Activated T-helper 1 cell treated with anti-CD3 and anti-CD28 coated beads, Interleukin-2, amount 50 U/mL, for 16 hours (primary cell): ENCODE results near the gene SEPTIN1.

Source experiments
- DNase-seq, 2 donors: peaks; one replicate each; pipeline ENCODE4 v3.0.0-alpha.2; 2020; ENCODE audit warnings: low read depth in 1 of 2, low spot score in 1 of 2

The SEPTIN1 gene

DNA sequence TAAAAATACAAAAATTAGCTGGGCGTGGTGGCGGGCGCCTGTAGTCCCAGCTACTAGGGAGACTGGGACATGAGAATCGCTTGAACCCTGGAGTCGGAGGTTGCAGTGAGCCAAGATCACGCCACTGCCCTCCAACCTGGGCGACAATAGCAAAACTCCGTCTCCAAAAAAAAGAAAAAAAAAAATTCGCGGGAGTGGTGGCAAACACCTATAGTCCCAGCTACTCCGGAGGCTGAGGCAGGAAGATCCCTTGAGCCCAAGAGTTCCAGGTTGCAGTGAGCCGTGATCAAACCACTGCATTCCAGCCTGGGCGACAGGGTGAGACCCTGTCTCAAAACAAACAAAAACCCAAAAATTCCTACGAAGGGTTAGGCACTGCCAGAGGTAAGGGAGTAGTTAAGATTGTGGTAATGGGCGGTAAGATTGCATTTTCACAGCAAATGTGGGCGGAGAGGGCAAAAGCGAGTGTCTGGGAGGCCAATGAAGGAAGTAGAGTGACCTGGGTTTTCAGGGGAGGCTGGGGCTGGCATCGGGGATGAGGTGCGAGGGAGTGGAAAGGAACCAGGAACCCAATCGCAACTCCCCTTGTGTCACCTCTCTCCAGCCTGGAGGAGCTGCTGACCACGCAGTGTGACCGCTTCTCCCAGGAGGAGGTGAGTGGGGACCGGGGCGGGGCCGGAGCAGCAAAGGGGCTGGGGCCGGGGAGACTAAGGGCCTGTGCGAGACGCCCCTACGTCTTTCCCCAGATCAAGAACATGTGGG lies 5.1 kb downstream of the SEPTIN1 start:
- no peak for DNase-seq

- no peak for DNase-seq
These were observed 5.9 kb downstream of the SEPTIN1 start for GRCh38 chr16:30376461-30376902.

DNA sequence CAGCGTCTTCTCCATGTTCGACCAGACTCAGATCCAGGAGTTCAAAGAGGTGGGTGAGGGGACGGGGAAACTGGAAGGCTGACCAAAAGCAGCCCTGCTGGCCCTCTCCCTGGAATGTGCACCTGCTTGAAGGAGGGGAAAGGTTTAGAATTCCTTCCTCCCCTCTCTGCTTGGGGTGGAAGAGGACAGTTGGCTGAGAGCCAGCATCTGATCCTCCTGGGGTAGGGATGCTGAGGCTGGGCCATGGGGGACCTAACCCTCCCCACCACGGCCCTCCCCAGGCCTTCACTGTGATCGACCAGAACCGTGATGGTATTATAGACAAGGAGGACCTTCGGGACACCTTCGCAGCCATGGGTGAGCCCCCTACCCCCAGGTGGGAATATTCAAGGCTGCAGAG lies 6.5 kb downstream of the SEPTIN1 start:
- no peak for DNase-seq

GRCh38 chr16:30374538-30374937 lies 7.8 kb downstream of the SEPTIN1 start, which contains the start of gene MYL11:
Gene MYL11 (plus strand): TSS chr16:30374802. CDS start chr16:30374858, 56 bp downstream.
- DNase-seq = no peak

GRCh38 chr16:30372725-30373124 lies 9.6 kb downstream of the SEPTIN1 start:
- no peak for DNase-seq

GRCh38 chr16:30372038-30372712 lies 10.2 kb downstream of the SEPTIN1 start:
- no peak for DNase-seq

- DNase-seq = no peak
These were observed 11.0 kb downstream of the SEPTIN1 start for GRCh38 chr16:30371248-30371816.

GRCh38 chr16:30370456-30371247 lies 11.7 kb downstream of the SEPTIN1 start, which contains the start of gene TBC1D10B:
Gene TBC1D10B (minus strand): TSS chr16:30370494. CDS start chr16:30370183, 311 bp downstream.
- DNase-seq = peak; percentile 96 to 97

DNA sequence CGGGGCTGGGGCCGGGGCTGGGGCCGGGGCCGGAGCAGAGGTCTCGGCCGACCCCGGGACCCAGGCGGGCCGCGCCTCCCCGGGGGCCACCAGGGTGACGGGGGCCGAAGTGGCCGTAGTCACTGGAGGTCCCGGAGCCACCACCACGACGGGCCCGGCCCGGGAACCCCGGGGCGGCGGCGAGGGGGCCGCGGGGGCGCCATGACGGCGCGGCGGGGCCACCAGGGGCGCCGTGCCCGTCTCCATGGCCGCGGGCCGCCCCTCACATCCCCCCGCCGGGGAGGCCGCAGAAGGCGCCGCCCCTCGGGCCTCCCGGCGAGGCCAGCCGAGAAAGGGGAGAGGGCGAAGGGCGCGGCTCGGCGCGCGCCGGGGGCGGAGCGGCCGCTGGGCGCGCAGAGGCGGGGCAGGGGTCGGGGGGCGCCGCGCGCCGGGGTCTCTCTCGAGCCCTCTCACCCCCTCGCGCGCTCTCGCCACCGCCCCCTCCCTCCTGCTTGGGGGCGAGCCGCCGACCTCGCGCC lies 12.4 kb downstream of the SEPTIN1 start:
- no peak for DNase-seq

DNA sequence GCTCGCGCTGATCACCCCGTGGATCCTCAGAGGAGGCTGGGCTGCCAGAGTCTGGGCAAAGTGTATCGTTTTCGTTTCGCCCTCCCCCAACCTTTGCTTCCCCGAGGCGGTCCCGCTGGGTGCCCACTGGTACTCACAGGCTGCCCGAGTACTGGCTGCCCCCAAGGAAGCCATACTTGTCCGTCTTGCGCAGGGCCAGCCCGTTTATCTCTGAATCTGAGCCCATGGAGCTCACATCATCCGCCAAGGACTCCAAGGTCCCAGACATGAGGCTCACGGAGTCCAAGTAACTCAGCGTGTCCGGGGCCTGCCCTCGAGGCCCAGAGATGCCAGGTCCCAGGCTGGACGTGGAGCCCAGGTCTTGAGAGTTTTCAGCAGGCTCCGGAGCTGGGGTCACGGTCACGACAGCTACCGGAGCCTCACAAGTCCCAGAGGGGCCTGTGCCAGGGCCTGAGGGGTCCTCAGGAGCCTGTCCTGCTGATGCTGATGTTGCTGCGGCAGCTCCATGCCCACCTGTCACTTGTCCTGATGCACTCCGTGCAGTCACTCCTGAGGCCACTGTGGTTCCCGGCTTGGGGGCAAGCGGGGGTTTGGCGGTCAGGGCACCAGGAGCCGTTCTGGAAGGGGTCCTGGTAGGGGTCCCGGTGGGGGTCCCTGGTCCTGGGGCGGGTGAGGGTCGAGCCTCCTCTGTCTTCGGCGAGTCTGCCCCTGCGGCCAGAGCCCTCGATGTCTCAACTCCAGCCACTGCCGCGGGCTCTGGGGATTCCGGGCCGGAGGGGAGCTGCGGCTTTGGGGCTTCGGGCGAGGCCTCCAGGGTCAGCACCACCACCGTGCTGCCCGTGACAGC lies 13.0 kb downstream of the SEPTIN1 start:
- no peak for DNase-seq

DNA sequence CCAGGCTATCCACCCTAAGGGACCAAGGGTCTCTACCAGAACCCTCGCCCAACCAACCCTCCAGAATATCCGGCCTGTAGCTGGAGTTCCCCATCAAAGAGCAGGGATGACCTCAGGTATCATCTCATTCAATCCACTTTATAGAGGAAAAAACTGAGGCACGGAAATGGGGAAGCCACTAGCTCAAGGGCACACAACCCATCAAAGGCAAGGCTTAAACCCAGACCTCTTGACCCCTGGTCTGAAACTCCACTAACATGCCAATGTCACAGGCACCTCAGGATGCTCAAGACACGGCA lies 13.6 kb downstream of the SEPTIN1 start:
- DNase-seq = no peak

DNA sequence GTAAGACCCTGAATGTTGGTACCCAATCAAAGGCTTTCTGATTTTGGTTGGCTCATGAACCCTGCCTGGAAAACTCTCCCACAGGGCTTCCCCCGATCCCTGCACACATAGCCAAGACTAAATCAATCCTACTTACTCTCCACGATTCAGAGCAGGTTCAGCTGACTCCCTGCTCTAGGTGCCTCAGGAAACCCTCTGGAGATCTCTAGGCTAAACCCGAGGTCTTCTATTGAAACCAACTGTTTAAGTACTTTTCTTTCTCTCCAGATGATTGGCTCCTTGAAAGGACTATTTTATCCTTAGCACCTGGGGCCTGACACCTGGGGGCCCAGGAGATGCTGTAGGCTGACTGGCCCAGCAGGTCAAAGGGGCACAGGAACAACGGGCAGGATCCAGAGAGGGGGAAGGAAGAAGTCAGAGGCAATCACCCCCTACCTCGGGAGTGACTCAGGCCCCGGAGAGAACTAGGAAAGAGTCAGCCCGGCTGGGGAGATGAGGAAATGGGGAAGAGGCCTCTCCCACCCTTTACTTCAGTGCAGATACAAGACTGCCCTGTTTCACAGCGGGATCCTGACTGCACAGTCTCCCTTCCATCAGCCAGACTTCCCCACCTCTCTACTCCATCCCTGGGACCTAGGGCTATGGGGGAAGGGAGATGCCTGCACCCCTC lies 14.1 kb downstream of the SEPTIN1 start:
- DNase-seq = no peak

DNA sequence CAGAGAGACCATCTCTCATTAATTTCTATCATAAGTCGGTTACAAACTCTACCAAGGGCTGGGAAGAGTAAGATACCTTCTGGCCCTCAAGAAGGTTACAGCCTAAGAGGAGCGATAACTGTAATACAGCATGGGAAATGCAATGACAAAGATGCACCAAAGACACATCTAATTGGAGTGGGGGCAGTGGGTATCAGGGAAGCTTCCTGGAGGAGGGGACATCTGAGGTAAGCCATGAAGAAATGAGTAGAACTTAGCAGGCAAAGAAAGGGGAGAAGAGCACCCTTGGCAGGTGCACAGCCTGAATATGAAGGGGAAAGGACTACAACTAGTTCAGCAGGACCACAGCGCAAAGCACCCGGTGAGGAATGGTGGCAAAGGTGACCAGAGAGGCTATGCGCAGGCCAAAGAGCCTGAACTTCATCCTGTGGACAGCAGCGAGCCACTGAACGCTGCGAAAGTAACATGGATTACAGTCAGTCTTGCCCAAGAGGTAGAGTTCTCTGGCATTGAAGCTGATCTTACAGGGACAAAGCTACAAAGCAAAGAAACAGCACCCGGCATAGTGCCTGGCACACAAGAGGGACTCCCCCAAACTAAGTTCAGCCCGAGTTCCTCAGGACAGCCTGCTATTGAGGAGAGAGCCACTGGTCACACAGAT lies 14.9 kb downstream of the SEPTIN1 start:
- DNase-seq = no peak

DNA sequence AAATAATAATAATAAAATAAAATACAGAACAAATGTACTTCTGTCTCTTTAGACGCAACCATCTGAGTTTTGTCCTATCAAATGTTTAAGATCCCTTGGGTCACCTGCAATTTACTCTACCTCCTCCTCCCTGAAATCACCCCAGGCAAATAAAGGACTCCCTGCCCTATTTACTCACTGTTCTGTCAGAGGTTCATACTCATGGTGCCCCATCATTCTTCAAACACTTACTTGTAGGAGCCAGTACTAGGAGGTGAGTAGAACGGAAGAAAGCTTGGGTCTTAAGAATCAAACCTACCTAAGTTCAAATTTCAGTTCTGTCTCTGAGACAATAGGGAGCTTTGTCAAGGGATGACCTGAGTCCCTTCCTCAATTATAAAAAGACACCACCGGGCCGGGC lies 15.8 kb downstream of the SEPTIN1 start:
- no peak for DNase-seq

DNA sequence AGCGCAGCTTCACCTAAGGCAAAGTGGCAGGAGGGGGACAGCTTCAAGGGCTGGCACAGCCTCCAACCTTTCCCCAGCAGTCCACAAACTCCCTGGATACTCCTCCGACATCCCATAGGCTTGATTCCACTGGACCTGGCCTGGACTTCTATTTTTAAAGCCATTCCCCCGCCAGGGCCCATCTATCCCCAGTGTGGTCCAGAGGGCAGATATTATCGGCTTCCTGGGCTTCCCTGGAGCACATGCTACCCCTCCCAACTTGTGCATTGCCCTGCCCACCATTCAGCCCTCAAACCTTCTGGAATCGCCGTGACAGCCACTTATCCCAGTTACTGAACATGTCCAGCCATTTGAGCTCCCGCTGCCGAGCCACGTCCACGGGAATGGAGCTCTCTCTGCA lies 17.2 kb downstream of the SEPTIN1 start:
- DNase-seq = no peak

DNA sequence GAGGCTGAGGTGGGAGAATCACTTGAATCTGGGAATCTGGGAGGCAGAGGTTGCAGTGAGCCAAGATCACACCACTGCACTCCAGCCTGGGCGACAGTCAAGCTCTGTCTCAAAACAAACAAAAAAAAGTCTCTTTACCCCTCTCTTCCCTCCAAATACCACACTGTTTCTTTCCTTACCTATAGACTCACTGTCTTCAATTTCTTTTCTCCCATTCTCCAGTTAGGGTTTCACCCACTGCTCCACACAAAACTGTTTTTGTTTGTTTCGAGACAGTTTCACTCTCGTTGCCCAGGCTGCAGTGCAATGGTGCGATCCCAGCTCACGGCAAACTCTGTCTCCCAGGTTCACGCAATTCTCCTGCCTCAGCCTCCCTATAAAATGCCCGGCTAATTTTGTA lies 21.2 kb downstream of the SEPTIN1 start:
- DNase-seq = no peak

DNA sequence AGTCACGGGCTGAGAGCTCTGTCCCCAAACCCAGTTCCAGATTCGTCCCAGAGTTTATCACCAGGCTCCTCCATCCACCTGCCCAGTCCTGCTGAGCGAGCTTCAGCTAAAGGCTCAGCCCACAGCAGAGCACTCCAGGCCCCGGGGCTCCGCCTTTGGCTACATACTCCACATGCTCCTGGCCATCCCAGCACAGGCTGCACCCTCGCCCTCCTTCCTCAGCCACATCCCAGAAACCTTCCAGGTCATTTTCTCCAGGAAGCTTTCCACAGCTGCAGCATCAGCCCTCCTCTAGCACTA lies 22.5 kb downstream of the SEPTIN1 start:
- no peak for DNase-seq

DNA sequence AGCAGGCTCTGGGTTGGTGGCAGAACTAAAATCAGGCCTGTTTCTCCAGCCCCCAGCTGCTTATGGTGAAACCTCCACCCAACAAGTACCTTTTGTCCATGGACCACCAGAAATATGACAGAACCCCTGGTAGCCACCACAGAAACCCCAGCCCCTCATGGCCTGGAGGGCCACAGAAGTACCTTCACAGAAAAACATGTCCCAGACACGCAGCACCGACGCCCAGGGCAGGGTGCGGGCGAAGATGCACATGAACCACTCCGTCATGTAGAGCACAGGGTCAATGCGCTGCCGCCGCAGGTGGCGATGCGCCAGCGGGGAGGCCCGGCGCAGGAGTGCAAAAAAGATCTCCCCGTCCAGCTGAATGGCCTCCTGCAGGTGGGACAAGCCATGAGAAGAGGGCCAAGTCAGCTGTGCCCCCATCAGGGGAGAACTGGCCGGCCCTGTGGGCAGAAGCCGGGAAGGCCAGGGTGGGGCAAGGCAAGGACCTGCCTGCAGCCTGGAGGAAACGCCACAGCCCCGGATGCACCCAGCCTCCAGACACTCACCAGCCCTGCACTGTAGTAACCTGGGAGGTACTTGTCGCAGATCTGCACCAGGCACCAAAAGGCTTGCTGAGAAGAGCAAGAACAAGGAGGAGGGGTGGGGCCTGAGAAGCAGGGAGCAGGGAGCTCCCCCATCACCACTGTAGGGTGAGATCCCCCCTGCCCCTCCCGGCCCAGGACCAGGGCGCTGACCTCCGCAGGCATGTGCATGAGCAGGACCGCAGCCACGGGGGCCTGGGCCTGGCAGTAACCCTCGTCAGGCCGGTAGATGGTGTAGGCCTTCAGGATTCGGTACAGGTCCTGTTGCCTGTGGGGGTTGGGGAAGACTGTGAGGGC lies 23.1 kb downstream of the SEPTIN1 start:
- no peak for DNase-seq

GRCh38 chr16:30358577-30358936 lies 23.8 kb downstream of the SEPTIN1 start:
- no peak for DNase-seq
